Left lung (tissue), 10 donors: Measurements from ENCODE around the gene IDH2. TPM values are rescaled to one million over a fixed set of nuclear protein-coding genes. Genes with fewer than 3 reads are reported as not detected.

Experiments
- ATAC-seq: fragments of 200-7000 bp; cut with Tn5 transposase; one replicate; pipeline ENCODE4 v1.9.1; 2020; ENCODE audit warnings: moderate library complexity
- DNase-seq, 4 donors: peaks; one replicate each; pipeline ENCODE4 v3.0.0-alpha.2; 2013 to 2020
- H3K27ac ChIP-seq, 2 donors: fragments of 200-600 bp; sonication (generic) in 1 of 2; one replicate each; pipeline versions ENCODE4 v1.5.0 to v1.8.0; 2020 to 2021
- H3K27me3 ChIP-seq, 2 donors: fragments of 200-600 bp; sonication (generic) in 1 of 2; one replicate each; pipeline versions ENCODE4 v1.5.0 to v1.8.0; 2020 to 2021
- H3K36me3 ChIP-seq, 2 donors: fragments of 200-600 bp; sonication (generic) in 1 of 2; one replicate each; pipeline versions ENCODE4 v1.5.0 to v1.8.0; 2020 to 2021
- H3K4me1 ChIP-seq, 2 donors: fragments of 200-600 bp; one replicate each; pipeline ENCODE4 v1.8.0; 2021
- H3K4me3 ChIP-seq, 2 donors: fragments of 200-600 bp; sonication (generic) in 1 of 2; one replicate each; pipeline versions ENCODE4 v1.5.0 to v1.8.0; 2020 to 2021; ENCODE audit warnings: mild to moderate bottlenecking in 1 of 2
- H3K9me3 ChIP-seq, 2 donors: fragments of 200-600 bp; sonication (generic) in 1 of 2; one replicate each; pipeline versions ENCODE4 v1.5.0 to v1.8.0; 2020 to 2021
- intact Hi-C, 2 donors: fragments of 100-400 bp; cut with DNase I; formaldehyde crosslinking; loops; one replicate each; pipeline versions ENCODE4 v1.11.2 to v1.14.2; 2022
- polyA plus RNA-seq, 6 donors: library from polyadenylated mRNA; unstranded; fragments of 120-200 nt; gene quantifications; one replicate each; pipeline ENCODE4 v1.2.1, GENCODE V29; 2013; ENCODE audit not compliant: insufficient read length in 6 of 6
- total RNA-seq, 2 donors: library from RNA; stranded (reverse); fragmentation: NEBNext Ultra II Directional; extraction: Animal tissue kit (Norgen Biotek cat#: 25700); gene quantifications; one replicate each; pipeline ENCODE4 v1.2.1, GENCODE V29; 2021
- TF ChIP-seq, protein P1 (sequence below), 2 donors: fragments of 200-600 bp; sonication (generic) in 1 of 2; IDR thresholded peaks; one replicate each; pipeline versions ENCODE4 v1.5.0 to v1.8.0; 2021; ENCODE audit warnings: antibody characterized with exemption in 2 of 2
- donor health status: DM: no; HTN: yes; CAD: no.
- donor health status: DM: no; HTN: no; CAD: no.

The IDH2 gene
- total and polyA plus RNA-seq, 8 donors, result 92.7 to 137 (median 119) TPM

DNA sequence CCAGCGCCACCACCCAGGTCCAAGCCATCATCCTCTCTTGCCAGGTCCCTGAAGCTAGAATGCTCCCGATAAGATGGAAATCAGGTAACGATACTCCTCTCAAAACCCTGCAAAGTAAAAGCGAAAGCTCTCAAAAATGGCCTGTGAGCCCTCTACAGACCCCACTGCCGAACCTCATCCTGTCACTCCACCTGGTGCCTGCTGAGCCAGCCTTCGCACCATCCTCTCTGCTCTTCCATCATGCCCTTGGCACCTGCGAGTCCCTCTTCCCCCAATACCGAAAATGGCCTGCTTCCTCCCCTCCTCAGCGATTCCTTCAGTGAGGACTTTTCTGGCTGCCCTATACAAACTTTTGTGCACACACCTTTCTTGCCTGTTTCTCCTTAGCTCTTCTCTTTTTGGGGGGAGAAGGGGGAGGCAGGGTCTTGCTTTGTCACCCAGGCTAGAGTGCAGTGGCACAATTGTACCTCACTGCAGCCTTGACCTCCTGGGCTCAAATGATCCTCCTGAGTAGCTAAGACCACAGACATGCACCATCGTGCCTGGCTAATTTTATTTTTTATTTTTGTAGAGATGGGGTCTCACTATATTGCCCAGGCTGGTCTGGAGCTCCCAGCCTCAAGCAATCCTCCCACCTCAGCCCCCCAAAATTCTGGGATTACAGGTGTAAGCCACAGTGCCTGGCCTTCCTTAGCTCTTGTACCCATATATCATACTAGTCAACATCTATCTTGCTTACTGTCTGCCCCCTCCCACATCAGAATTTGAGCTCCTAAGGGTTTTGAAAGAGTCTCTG is 3.0 kb downstream of the IDH2 start:
- TF ChIP-seq, protein P1, sequence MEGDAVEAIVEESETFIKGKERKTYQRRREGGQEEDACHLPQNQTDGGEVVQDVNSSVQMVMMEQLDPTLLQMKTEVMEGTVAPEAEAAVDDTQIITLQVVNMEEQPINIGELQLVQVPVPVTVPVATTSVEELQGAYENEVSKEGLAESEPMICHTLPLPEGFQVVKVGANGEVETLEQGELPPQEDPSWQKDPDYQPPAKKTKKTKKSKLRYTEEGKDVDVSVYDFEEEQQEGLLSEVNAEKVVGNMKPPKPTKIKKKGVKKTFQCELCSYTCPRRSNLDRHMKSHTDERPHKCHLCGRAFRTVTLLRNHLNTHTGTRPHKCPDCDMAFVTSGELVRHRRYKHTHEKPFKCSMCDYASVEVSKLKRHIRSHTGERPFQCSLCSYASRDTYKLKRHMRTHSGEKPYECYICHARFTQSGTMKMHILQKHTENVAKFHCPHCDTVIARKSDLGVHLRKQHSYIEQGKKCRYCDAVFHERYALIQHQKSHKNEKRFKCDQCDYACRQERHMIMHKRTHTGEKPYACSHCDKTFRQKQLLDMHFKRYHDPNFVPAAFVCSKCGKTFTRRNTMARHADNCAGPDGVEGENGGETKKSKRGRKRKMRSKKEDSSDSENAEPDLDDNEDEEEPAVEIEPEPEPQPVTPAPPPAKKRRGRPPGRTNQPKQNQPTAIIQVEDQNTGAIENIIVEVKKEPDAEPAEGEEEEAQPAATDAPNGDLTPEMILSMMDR (IDR thresholded peaks at IDR 0.05), result no peak
- ATAC-seq (no peak), DNase-seq (no peak)
- Histone ChIP-seq H3K4me3 (no peak overlapping the region), H3K27me3 (no peaks in the 10 kb centered on the region), H3K36me3 (no peaks in the 10 kb centered on the region), H3K4me1 (peaks cover 30 to 72% of the 10 kb centered on the region in 2 donors), H3K9me3 (no peaks in the 10 kb centered on the region), H3K27ac (peak overlapping the region in 1 of 2 donors; percentile 93)
- intact Hi-C loops, result no loop called here

DNA sequence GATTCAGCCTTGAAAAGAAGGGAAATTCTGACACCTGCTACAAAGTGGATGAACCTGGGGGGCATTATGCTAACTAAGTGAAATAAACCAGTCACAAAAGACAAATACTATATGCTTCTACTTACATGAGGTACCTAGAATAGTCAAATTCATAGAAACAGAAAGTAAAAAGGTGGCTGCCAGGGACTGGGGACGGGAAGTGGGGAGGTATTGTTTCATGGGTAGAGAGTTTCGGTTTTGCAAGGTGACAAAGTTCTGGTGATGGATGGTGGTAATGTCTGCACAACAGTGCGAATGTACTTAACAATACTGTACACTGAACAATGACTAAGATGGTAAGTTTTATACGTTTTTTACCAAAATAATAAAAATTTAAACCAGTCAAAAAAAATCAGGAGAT is 4.8 kb downstream of the IDH2 start:
- intact Hi-C loops, result no loop called here
- H3K4me1 ChIP-seq, result peaks cover 30 to 65% of the 10 kb centered on the region in 2 donors
- TF ChIP-seq, protein P1 (IDR thresholded peaks at IDR 0.05), result no peak
- no peaks in the 10 kb centered on the region for H3K27me3 ChIP-seq
- no peaks in the 10 kb centered on the region for H3K36me3 ChIP-seq
- no peak for ATAC-seq
- no peaks in the 10 kb centered on the region for H3K9me3 ChIP-seq
- no peak overlapping the region for H3K4me3 ChIP-seq
- DNase-seq, result no peak
- H3K27ac ChIP-seq, result peak overlapping the region; percentile 62 to 93

DNA sequence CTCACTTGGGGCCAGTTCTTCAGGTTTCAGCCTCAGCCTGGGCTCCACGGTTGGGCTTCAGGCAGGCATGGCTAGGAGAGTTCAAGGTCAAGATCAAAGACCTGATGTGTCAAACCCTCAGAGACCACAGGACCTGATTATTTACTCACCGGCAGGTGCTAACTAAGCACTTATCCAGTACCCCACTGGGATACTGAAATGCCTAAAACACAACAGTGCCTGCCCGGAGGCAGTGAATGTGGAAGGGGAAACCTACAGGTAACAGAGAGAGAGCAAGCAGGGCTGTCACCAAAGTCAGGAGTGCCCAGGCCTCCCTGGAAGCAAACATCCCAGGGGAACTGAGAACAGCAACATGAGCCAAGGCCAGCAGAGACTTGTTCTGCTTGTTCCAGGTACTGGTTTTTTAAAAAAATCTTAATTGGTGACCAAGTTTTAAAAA is 6.7 kb downstream of the IDH2 start:
- Histone ChIP-seq H3K9me3 (no peaks in the 10 kb centered on the region), H3K36me3 (peaks cover 0 to 11% of the 10 kb centered on the region in 2 donors), H3K27me3 (no peaks in the 10 kb centered on the region), H3K4me1 (peaks cover 22 to 54% of the 10 kb centered on the region in 2 donors), H3K27ac (peak overlapping the region in 1 of 2 donors; percentile 37), H3K4me3 (no peak overlapping the region)
- peak in 1 of 4 donors; percentile 59 for DNase-seq
- intact Hi-C loops, result no loop called here
- ATAC-seq, result peak; percentile 47
- TF ChIP-seq, protein P1 (IDR thresholded peaks at IDR 0.05), result no peak

DNA sequence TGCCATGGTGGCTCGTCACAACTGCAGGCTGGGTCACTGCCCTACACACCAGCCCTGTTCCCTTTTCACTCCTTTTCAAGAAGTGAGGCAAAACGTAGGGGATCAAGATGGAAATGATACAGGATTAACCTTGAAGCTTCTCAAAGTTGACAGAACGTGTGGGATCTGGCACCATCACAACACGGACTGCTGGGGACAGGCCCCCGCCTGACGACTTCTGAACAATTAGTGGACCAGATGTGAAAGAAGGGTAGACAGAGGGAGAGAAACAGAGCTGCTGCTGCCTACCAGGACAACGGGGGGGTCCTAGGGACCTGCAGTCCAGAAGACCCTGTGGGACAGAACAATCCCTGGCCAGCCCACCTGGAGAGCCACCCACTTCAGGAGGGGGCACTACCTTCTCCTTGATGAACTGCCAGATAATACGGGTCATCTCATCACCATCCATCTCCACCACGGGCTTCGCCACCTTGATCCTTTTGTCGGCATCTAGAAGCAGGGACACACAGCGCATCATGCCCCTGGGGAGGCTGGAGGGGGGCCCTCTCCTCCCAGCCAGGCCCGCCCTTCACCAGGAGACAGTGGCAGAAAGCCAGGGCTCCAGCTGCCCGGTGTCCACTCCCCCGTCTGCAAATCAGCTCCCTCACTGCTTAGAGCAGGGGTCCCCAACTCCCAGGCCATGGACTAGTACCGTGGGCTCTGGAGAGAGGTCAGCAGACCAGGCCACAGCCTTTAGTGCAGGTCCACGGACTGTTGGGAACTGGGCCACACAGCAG is 10.9 kb downstream of the IDH2 start:
- H3K27ac ChIP-seq, result no peak overlapping the region
- peaks cover 0 to 49% of the 10 kb centered on the region in 2 donors for H3K36me3 ChIP-seq
- no peaks in the 10 kb centered on the region for H3K9me3 ChIP-seq
- TF ChIP-seq, protein P1 (IDR thresholded peaks at IDR 0.05), result no peak
- DNase-seq (no peak), ATAC-seq (no peak)
- intact Hi-C loops, result no loop called here
- H3K27me3 ChIP-seq, result no peaks in the 10 kb centered on the region
- H3K4me3 ChIP-seq, result no peak overlapping the region
- H3K4me1 ChIP-seq, result peaks cover 3 to 16% of the 10 kb centered on the region in 2 donors
